Measurements from ENCODE around the gene GAS6. TPM values are rescaled to one million over a fixed set of nuclear protein-coding genes. Genes with fewer than 3 reads are reported as not detected.
"Not testable (repeated sequence)": the region's sequence is repeated elsewhere in the genome, so short reads cannot be mapped to it uniquely, and the experiment has no call there.

GAS6 gene
- total RNA-seq, 2 experiments from 2014 or later, result 0.16 to 0.27 TPM

- no peaks in the 10 kb centered on the region for H3K9me3 Mint-ChIP-seq
- DNase-seq, result no peak
- no peak overlapping the region for H3K27ac Mint-ChIP-seq
- H3K4me1 Mint-ChIP-seq, result no peaks in the 10 kb centered on the region
- H3K36me3 Mint-ChIP-seq, result no peaks in the 10 kb centered on the region
- H3K4me3 Mint-ChIP-seq, result no peak overlapping the region
- peaks cover 4% of the 10 kb centered on the region for H3K27me3 Mint-ChIP-seq
These were observed 30.6 kb downstream of the GAS6 start for GRCh38 chr13:113833111-113833830.

- Mint-ChIP-seq H3K27ac (no peak overlapping the region), H3K27me3 (peaks cover 4% of the 10 kb centered on the region), H3K36me3 (no peaks in the 10 kb centered on the region), H3K9me3 (no peaks in the 10 kb centered on the region), H3K4me3 (no peak overlapping the region), H3K4me1 (no peaks in the 10 kb centered on the region)
- DNase-seq, result no peak
These were observed 31.2 kb downstream of the GAS6 start for GRCh38 chr13:113832631-113833030.

DNA sequence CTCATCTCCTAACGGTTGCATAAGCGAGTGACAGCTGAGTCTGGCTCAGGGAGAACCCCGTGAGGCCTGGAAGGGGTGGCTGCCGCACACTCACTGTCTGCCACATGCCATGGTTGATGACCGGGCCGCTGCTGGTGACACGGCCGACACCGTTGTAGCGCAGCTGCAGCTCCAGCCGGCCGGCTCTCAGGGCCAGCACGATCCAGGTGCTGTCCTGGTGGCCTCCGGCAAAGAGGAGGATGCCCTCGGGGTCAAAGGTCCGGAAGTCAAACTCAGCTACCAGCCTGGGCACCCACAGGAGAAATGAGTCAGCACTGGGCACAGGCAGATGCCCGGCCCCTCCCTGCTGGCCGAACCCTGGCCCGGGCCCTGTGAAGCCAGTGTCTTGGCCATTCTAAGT is 31.7 kb downstream of the GAS6 start:
- DNase-seq, result no peak
- peaks cover 4% of the 10 kb centered on the region for H3K27me3 Mint-ChIP-seq
- no peaks in the 10 kb centered on the region for H3K9me3 Mint-ChIP-seq
- H3K36me3 Mint-ChIP-seq, result no peaks in the 10 kb centered on the region
- H3K4me1 Mint-ChIP-seq, result no peaks in the 10 kb centered on the region
- no peak overlapping the region for H3K27ac Mint-ChIP-seq
- no peak overlapping the region for H3K4me3 Mint-ChIP-seq

GRCh38 chr13:113831061-113831460 is 32.8 kb downstream of the GAS6 start:
- Mint-ChIP-seq H3K4me1 (no peaks in the 10 kb centered on the region), H3K27ac (no peak overlapping the region), H3K9me3 (no peaks in the 10 kb centered on the region), H3K27me3 (peaks cover 4% of the 10 kb centered on the region), H3K4me3 (no peak overlapping the region), H3K36me3 (no peaks in the 10 kb centered on the region)
- DNase-seq, result no peak

DNA sequence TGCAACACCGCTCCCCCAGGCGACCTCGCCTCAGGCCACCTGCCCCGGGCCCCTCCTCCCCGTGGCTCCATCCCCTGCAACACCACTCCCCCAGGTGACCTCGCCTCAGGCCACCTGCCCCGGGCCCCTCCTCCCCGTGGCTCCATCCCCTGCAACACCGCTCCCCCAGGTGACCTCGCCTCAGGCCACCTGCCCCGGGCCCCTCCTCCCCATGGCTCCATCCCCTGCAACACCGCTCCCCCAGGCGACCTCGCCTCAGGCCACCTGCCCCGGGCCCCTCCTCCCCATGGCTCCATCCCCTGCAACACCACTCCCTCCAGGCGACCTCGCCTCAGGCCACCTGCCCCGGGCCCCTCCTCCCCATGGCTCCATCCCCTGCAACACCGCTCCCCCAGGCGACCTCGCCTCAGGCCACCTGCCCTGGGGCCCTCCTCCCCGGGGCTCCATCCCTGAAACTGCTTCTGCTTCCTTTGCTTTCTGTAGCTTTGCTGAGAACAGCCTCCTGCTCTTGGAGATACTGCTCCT is 33.4 kb downstream of the GAS6 start:
- not testable (repeated sequence) for H3K4me3 Mint-ChIP-seq, H3K9me3 Mint-ChIP-seq, DNase-seq, H3K4me1 Mint-ChIP-seq, H3K27me3 Mint-ChIP-seq, H3K27ac Mint-ChIP-seq, H3K36me3 Mint-ChIP-seq

DNA sequence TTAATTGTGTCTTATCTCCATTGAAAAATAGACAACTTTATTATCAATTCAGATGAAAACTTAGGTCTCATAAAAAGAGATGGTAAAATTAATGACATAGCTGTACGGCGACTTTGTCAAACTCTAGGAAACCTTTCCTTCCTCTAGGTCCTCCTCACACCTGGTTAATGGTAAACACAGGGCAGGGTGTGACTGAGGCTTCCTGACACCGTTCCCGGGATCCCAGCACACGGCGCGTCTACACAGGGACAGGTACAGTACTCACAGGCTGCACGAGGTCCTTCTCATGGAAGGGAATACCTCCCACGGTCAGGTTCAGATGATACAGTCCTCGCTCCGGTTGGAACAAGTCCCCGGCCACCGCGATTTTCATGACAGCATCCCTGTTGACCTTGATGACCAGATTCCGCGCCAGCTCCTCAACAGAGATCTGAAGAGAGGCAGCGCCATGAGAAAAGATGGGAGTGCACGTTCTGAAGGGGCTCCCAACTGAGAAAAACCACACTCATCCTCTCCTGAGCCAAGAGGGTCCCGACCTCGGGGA is 35.5 kb downstream of the GAS6 start:
- Mint-ChIP-seq H3K27ac (no peak overlapping the region), H3K36me3 (no peaks in the 10 kb centered on the region), H3K9me3 (no peaks in the 10 kb centered on the region)

GRCh38 chr13:113827021-113827420 is 36.9 kb downstream of the GAS6 start:
- Mint-ChIP-seq H3K36me3 (no peaks in the 10 kb centered on the region), H3K27ac (no peak overlapping the region), H3K27me3 (no peaks in the 10 kb centered on the region)

More for the DNA sequence above, 35.5 kb downstream of the GAS6 start:
- H3K4me1 Mint-ChIP-seq, result no peaks in the 10 kb centered on the region
- no peak for DNase-seq
- no peaks in the 10 kb centered on the region for H3K27me3 Mint-ChIP-seq
- no peak overlapping the region for H3K4me3 Mint-ChIP-seq

GRCh38 chr13:113826446-113826845 is 37.4 kb downstream of the GAS6 start:
- H3K36me3 Mint-ChIP-seq, H3K4me1 Mint-ChIP-seq, H3K27me3 Mint-ChIP-seq, DNase-seq, H3K4me3 Mint-ChIP-seq, H3K27ac Mint-ChIP-seq, H3K9me3 Mint-ChIP-seq: not testable (repeated sequence)

More at GRCh38 chr13:113827021-113827420, 36.9 kb downstream of the GAS6 start:
- Mint-ChIP-seq H3K4me3 (no peak overlapping the region), H3K4me1 (no peaks in the 10 kb centered on the region), H3K9me3 (no peaks in the 10 kb centered on the region)
- DNase-seq, result no peak

GRCh38 chr13:113825841-113826240 is 38.0 kb downstream of the GAS6 start:
- Mint-ChIP-seq H3K4me1 (no peaks in the 10 kb centered on the region), H3K4me3 (no peak overlapping the region), H3K9me3 (no peaks in the 10 kb centered on the region), H3K27ac (no peak overlapping the region), H3K27me3 (no peaks in the 10 kb centered on the region), H3K36me3 (no peaks in the 10 kb centered on the region)
- DNase-seq, result no peak

- H3K4me1 Mint-ChIP-seq, result no peaks in the 10 kb centered on the region
- no peaks in the 10 kb centered on the region for H3K27me3 Mint-ChIP-seq
- H3K4me3 Mint-ChIP-seq, result no peak overlapping the region
- H3K27ac Mint-ChIP-seq, result no peak overlapping the region
- H3K9me3 Mint-ChIP-seq, result no peaks in the 10 kb centered on the region
- no peak for DNase-seq
- H3K36me3 Mint-ChIP-seq, result no peaks in the 10 kb centered on the region
These were observed 40.1 kb downstream of the GAS6 start for GRCh38 chr13:113823771-113824170.

GRCh38 chr13:113822956-113823744 is 40.7 kb downstream of the GAS6 start:
- Mint-ChIP-seq H3K27me3 (no peaks in the 10 kb centered on the region), H3K4me1 (no peaks in the 10 kb centered on the region), H3K27ac (no peak overlapping the region), H3K9me3 (no peaks in the 10 kb centered on the region), H3K36me3 (no peaks in the 10 kb centered on the region), H3K4me3 (no peak overlapping the region)
- no peak for DNase-seq

GRCh38 chr13:113822266-113822665 is 41.6 kb downstream of the GAS6 start:
- Mint-ChIP-seq H3K27me3 (no peaks in the 10 kb centered on the region), H3K36me3 (peaks cover 2% of the 10 kb centered on the region)
- DNase-seq, result no peak

GRCh38 chr13:113821847-113822246 is 42.0 kb downstream of the GAS6 start:
- Mint-ChIP-seq H3K4me3 (no peak overlapping the region), H3K4me1 (peaks cover 3% of the 10 kb centered on the region), H3K27ac (no peak overlapping the region), H3K9me3 (no peaks in the 10 kb centered on the region), H3K27me3 (no peaks in the 10 kb centered on the region), H3K36me3 (peaks cover 2% of the 10 kb centered on the region)
- DNase-seq, result no peak

More at GRCh38 chr13:113822266-113822665, 41.6 kb downstream of the GAS6 start:
- Mint-ChIP-seq H3K27ac (no peak overlapping the region), H3K9me3 (no peaks in the 10 kb centered on the region), H3K4me3 (no peak overlapping the region), H3K4me1 (peaks cover 2% of the 10 kb centered on the region)

- no peaks in the 10 kb centered on the region for H3K27me3 Mint-ChIP-seq
- no peak for DNase-seq
- H3K4me1 Mint-ChIP-seq, result peaks cover 9% of the 10 kb centered on the region
- H3K4me3 Mint-ChIP-seq, result no peak overlapping the region
- H3K36me3 Mint-ChIP-seq, result peaks cover 4% of the 10 kb centered on the region
- no peaks in the 10 kb centered on the region for H3K9me3 Mint-ChIP-seq
- no peak overlapping the region for H3K27ac Mint-ChIP-seq
These were observed 42.8 kb downstream of the GAS6 start for GRCh38 chr13:113820813-113821651.

Data from activated naive CD8-positive, alpha-beta T cell treated with anti-CD3 and anti-CD28 coated beads for 36 hours (primary cell).